HEK293 (cell line): ENCODE measurements around the gene STK24.
A peak's percentile ranks its signal among the peaks of the same experiment; 100 is the strongest.

Experiments used
- CTCF ChIA-PET: fragments of 350-600 bp; formaldehyde crosslinking; extraction: SDS; loops from one replicate; lab custom pipeline; 2021; ENCODE audit warnings: antibody characterized with exemption; lab: Yijun Ruan, JAX
- POLR2A ChIA-PET: fragments of 300-600 bp; formaldehyde crosslinking; extraction: SDS; loops from one replicate; lab custom pipeline; 2020; ENCODE audit warnings: antibody characterized with exemption, inconsistent platforms; lab: Yijun Ruan, JAX
- H3K27ac ChIP-seq: fragments of 200-500 bp; sonication (Bioruptor generic); 2 replicates; pipeline ENCODE4 v1.5.1; 2014; ENCODE audit warnings: low read depth, low read length, control low read depth, inconsistent platforms; ENCODE audit errors: extremely low read depth
- H3K36me3 ChIP-seq, 2 experiments: fragments of 200-500 bp in 1 of 2; sonication (Bioruptor generic) in 1 of 2; 1 replicate in 1 of 2; 2 replicates in 1 of 2; pipeline ENCODE4 v1.5.1; 2014 to 2017; ENCODE audit warnings: inconsistent platforms in 2 of 2, low read length in 2 of 2; ENCODE audit not compliant: control insufficient read depth in 2 of 2, insufficient read depth in 1 of 2
- H3K4me1 ChIP-seq: fragments of 200-500 bp; sonication (Bioruptor generic); 2 replicates; pipeline ENCODE4 v1.5.1; 2014; ENCODE audit warnings: mild to moderate bottlenecking, low read length, inconsistent platforms; ENCODE audit not compliant: control insufficient read depth, insufficient read depth
- H3K4me3 ChIP-seq: 2 replicates; pipeline ENCODE4 v1.5.1; 2011; ENCODE audit warnings: low read depth, mild to moderate bottlenecking, control low read depth, low read length, moderate library complexity
- H3K9me3 ChIP-seq: fragments of 200-500 bp; sonication (Bioruptor generic); 2 replicates; pipeline ENCODE4 v1.5.1; 2014; ENCODE audit warnings: low read depth, low read length, inconsistent platforms; ENCODE audit not compliant: control insufficient read depth, insufficient read depth
- BCL11A ChIP-seq: fragments of 450-650 bp; formaldehyde crosslinking; IDR thresholded peaks from 2 replicates; pipeline ENCODE4 v1.5.1; 2016; ENCODE audit warnings: low read depth, missing biosample characterization, missing genetic modification characterization
- BCL11B ChIP-seq: fragments of 450-650 bp; formaldehyde crosslinking; IDR thresholded peaks from 2 replicates; pipeline ENCODE4 v1.5.1; 2016; ENCODE audit warnings: low read depth, missing biosample characterization, missing genetic modification characterization
- BCL6B ChIP-seq: fragments of 450-650 bp; formaldehyde crosslinking; IDR thresholded peaks from 2 replicates; pipeline ENCODE4 v1.5.1; 2017; ENCODE audit warnings: missing biosample characterization, missing genetic modification characterization
- GLI2 ChIP-seq: fragments of 450-650 bp; formaldehyde crosslinking; IDR thresholded peaks from 2 replicates; pipeline ENCODE4; 2017; ENCODE audit warnings: missing biosample characterization, missing genetic modification characterization, low read depth, borderline replicate concordance
- HOXC10 ChIP-seq: sonication (generic); formaldehyde crosslinking; IDR thresholded peaks from 2 replicates; pipeline ENCODE4 v1.8.1; 2023; ENCODE audit warnings: mild to moderate bottlenecking, missing genetic modification reagents
- KLF17 ChIP-seq: fragments of 450-650 bp; formaldehyde crosslinking; IDR thresholded peaks from 2 replicates; pipeline ENCODE4 v1.5.1; 2016; ENCODE audit warnings: missing biosample characterization, missing genetic modification characterization
- PRDM1 ChIP-seq: fragments of 450-650 bp; formaldehyde crosslinking; IDR thresholded peaks from 2 replicates; pipeline ENCODE4; 2016; ENCODE audit warnings: missing biosample characterization, missing genetic modification characterization
- SCRT1 ChIP-seq: fragments of 450-650 bp; formaldehyde crosslinking; IDR thresholded peaks from 2 replicates; pipeline ENCODE4 v1.5.1; 2016; ENCODE audit warnings: missing biosample characterization, missing genetic modification characterization, borderline replicate concordance
- SCRT2 ChIP-seq: fragments of 450-650 bp; formaldehyde crosslinking; IDR thresholded peaks from 2 replicates; pipeline ENCODE4 v1.5.1; 2016; ENCODE audit warnings: missing biosample characterization, missing genetic modification characterization
- SP3 ChIP-seq: fragments of 450-650 bp; formaldehyde crosslinking; IDR thresholded peaks from 2 replicates; pipeline ENCODE4 v1.5.1; 2016; ENCODE audit warnings: missing biosample characterization, missing genetic modification characterization
- ZBTB8A ChIP-seq: fragments of 450-650 bp; formaldehyde crosslinking; IDR thresholded peaks from 2 replicates; pipeline ENCODE4 v1.5.1; 2016; ENCODE audit warnings: missing biosample characterization, missing genetic modification characterization
- ZFP41 ChIP-seq: fragments of 450-650 bp; formaldehyde crosslinking; IDR thresholded peaks from 2 replicates; pipeline ENCODE4 v1.5.1; 2016; ENCODE audit warnings: missing biosample characterization, missing genetic modification characterization, borderline replicate concordance
- ZNF335 ChIP-seq: fragments of 450-650 bp; formaldehyde crosslinking; conservative IDR thresholded peaks from 2 replicates; pipeline ENCODE4 v1.5.1; 2016; ENCODE audit warnings: missing biosample characterization, missing genetic modification characterization
- ZNF341 ChIP-seq: fragments of 450-650 bp; formaldehyde crosslinking; IDR thresholded peaks from 2 replicates; pipeline ENCODE4; 2016; ENCODE audit warnings: low read depth, missing biosample characterization, missing genetic modification characterization
- ZNF366 ChIP-seq: fragments of 450-650 bp; formaldehyde crosslinking; conservative IDR thresholded peaks from 2 replicates; pipeline ENCODE4 v1.5.1; 2016; ENCODE audit warnings: missing biosample characterization, missing genetic modification characterization
- ZNF473 ChIP-seq: fragments of 450-650 bp; formaldehyde crosslinking; IDR thresholded peaks from 2 replicates; pipeline ENCODE4 v1.5.1; 2017; ENCODE audit warnings: missing biosample characterization, missing genetic modification characterization
- ZNF510 ChIP-seq: fragments of 450-650 bp; formaldehyde crosslinking; IDR thresholded peaks from 2 replicates; pipeline ENCODE4 v1.5.1; 2018; ENCODE audit warnings: mild to moderate bottlenecking, missing genetic modification characterization, missing biosample characterization; ENCODE audit not compliant: insufficient replicate concordance
- ZNF560 ChIP-seq: fragments of 450-650 bp; formaldehyde crosslinking; IDR thresholded peaks from 2 replicates; pipeline ENCODE4 v1.5.1; 2017; ENCODE audit warnings: missing biosample characterization, missing genetic modification characterization, borderline replicate concordance
- ZNF600 ChIP-seq: fragments of 450-650 bp; formaldehyde crosslinking; IDR thresholded peaks from 2 replicates; pipeline ENCODE4 v1.5.1; 2016; ENCODE audit warnings: missing biosample characterization, missing genetic modification characterization
- ZNF624 ChIP-seq: fragments of 450-650 bp; formaldehyde crosslinking; IDR thresholded peaks from 2 replicates; pipeline ENCODE4 v1.5.1; 2017; ENCODE audit warnings: missing biosample characterization, missing genetic modification characterization
- ZNF654 ChIP-seq: fragments of 450-650 bp; formaldehyde crosslinking; IDR thresholded peaks from 2 replicates; pipeline ENCODE4 v1.5.1; 2016; ENCODE audit warnings: low read depth, missing biosample characterization, missing genetic modification characterization
- ZNF776 ChIP-seq: fragments of 450-650 bp; formaldehyde crosslinking; IDR thresholded peaks from 2 replicates; pipeline ENCODE4 v1.5.0; 2017; ENCODE audit warnings: missing biosample characterization, missing genetic modification characterization, borderline replicate concordance
- ZNF791 ChIP-seq: fragments of 450-650 bp; formaldehyde crosslinking; IDR thresholded peaks from 2 replicates; pipeline ENCODE4 v1.5.1; 2016; ENCODE audit warnings: missing biosample characterization, missing genetic modification characterization
- TF ChIP-seq, protein P1 (sequence below): fragments of 450-650 bp; formaldehyde crosslinking; IDR thresholded peaks from 2 replicates; pipeline ENCODE4 v1.5.1; 2016; ENCODE audit warnings: missing biosample characterization, missing genetic modification characterization
- TF ChIP-seq, protein P2 (sequence below): fragments of 450-650 bp; formaldehyde crosslinking; IDR thresholded peaks from 2 replicates; pipeline ENCODE4 v1.5.1; 2016; ENCODE audit warnings: missing biosample characterization, missing genetic modification characterization

The STK24 gene

GRCh38 chr13:98523455-98524102 is 53.3 kb downstream of the STK24 start:
- H3K4me1 ChIP-seq: no peaks in the 10 kb centered on the region
- CTCF ChIA-PET: no interaction called here
- no peaks in the 10 kb centered on the region for H3K9me3 ChIP-seq
- H3K4me3 ChIP-seq: no peak overlapping the region
- no peak for TF ChIP-seq SCRT2 (tag by site-specific recombination)
- TF ChIP-seq ZNF366: no peak
- TF ChIP-seq, protein P1, sequence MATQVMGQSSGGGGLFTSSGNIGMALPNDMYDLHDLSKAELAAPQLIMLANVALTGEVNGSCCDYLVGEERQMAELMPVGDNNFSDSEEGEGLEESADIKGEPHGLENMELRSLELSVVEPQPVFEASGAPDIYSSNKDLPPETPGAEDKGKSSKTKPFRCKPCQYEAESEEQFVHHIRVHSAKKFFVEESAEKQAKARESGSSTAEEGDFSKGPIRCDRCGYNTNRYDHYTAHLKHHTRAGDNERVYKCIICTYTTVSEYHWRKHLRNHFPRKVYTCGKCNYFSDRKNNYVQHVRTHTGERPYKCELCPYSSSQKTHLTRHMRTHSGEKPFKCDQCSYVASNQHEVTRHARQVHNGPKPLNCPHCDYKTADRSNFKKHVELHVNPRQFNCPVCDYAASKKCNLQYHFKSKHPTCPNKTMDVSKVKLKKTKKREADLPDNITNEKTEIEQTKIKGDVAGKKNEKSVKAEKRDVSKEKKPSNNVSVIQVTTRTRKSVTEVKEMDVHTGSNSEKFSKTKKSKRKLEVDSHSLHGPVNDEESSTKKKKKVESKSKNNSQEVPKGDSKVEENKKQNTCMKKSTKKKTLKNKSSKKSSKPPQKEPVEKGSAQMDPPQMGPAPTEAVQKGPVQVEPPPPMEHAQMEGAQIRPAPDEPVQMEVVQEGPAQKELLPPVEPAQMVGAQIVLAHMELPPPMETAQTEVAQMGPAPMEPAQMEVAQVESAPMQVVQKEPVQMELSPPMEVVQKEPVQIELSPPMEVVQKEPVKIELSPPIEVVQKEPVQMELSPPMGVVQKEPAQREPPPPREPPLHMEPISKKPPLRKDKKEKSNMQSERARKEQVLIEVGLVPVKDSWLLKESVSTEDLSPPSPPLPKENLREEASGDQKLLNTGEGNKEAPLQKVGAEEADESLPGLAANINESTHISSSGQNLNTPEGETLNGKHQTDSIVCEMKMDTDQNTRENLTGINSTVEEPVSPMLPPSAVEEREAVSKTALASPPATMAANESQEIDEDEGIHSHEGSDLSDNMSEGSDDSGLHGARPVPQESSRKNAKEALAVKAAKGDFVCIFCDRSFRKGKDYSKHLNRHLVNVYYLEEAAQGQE (tag by site-specific recombination): no peak
- no peak for TF ChIP-seq ZNF624 (tag by site-specific recombination)
- TF ChIP-seq ZNF560: no peak
- no peak for TF ChIP-seq ZNF654 (tag by site-specific recombination)
- no peak for TF ChIP-seq HOXC10 (CRISPR knock-in tag)
- TF ChIP-seq ZNF341 (tag by site-specific recombination): no peak
- TF ChIP-seq ZNF776: no peak
- TF ChIP-seq, all 188 proteins: peak for 0
- peaks cover 0 to 4% of the 10 kb centered on the region in 2 experiments; a peak in 2 of 3 replicates for H3K36me3 ChIP-seq
- POLR2A ChIA-PET: no interaction called here
- H3K27ac ChIP-seq: no peak overlapping the region

DNA sequence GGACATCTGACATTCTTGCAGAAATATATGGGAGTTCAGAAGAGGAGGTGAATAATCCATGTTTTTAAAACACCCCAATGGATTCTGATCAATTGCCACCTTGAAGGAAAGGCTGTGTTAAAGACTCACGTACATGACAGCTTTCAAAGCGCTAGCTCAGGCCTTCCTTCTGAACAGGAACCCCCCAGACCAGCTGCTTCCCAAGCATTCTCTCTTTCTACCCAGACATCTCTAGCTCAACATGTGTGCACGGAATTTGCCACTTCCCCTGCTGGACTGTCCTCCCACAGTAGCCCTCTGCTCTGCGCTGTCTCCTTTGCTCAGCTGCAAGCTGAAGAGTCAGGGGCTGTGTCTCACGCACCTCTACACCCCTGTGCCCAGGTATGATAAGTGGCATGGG is 54.5 kb downstream of the STK24 start:
- H3K4me1 ChIP-seq: no peaks in the 10 kb centered on the region
- TF ChIP-seq BCL11B (tag by site-specific recombination) (no peak), ZNF791 (tag by site-specific recombination) (no peak), ZNF341 (tag by site-specific recombination) (no peak)
- ChIA-PET POLR2A (no interaction called here), CTCF (interaction anchor here (0.7 kb wide), 1 partner anchor 36 kb away, joined by 3 read pairs; no protein-coding TSS in a partner anchor)
- no peaks in the 10 kb centered on the region for H3K9me3 ChIP-seq
- no peak overlapping the region for H3K27ac ChIP-seq
- H3K36me3 ChIP-seq: peaks cover 0 to 10% of the 10 kb centered on the region in 2 experiments; a peak in 2 of 3 replicates
- no peak overlapping the region for H3K4me3 ChIP-seq

DNA sequence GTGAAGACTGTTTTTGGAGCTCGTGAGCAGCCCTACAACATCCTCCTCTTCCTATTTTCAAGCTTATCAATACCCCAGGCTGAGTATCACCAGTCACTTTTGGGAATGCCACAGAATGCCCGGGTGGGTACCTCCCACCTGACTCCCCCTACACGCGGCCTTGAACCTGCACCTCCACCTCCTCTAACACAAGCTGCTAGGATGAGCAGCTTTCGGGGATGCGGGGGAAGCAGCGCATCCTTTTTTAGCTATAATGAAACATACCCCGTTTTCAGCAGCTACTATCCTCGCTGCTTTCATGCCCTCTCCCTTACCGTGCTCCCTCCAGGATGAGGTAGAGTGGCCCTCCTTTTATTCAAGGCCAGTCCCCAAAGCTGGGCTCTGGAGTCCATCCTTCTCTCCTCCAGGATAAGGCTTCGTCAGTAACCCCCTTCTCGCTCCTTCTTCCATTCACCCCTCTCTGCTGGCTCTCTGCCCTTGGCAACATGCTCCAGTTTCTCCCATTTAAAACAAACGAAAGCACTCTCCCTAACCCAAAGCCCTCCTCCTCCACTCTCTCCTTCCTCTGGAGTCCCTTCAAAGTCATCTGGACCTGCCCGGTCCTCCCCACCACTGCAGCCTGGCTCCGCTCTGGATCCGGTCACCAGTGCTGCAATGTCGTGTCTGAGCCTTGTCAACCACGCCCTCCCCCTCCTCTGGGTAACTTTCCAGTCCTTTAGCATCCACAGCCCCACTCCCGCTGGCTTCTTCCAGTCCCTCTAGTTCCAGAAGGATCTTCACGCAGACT is 55.3 kb downstream of the STK24 start:
- H3K4me3 ChIP-seq: no peak overlapping the region
- TF ChIP-seq SCRT1 (tag by site-specific recombination) (no peak), ZNF791 (tag by site-specific recombination) (no peak), KLF17 (tag by site-specific recombination) (peak; percentile 45; the same call in 1 of the 2 replicates), ZBTB8A (no peak), ZNF473 (tag by site-specific recombination) (no peak), PRDM1 (peak; percentile 73), BCL6B (no peak), ZNF335 (no peak), BCL11A (tag by site-specific recombination) (no peak), GLI2 (no peak), ZFP41 (tag by site-specific recombination) (no peak), ZNF600 (tag by site-specific recombination) (peak; percentile 36; the same call in 1 of the 2 replicates), ZNF510 (no peak), SP3 (tag by site-specific recombination) (no peak)
- TF ChIP-seq, protein P2, sequence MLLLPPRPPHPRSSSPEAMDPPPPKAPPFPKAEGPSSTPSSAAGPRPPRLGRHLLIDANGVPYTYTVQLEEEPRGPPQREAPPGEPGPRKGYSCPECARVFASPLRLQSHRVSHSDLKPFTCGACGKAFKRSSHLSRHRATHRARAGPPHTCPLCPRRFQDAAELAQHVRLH (tag by site-specific recombination): no peak
- H3K27ac ChIP-seq: no peak overlapping the region
- no peaks in the 10 kb centered on the region for H3K4me1 ChIP-seq
- CTCF ChIA-PET: interaction anchor here (0.6 to 1.0 kb wide), 3 partner anchors 13 to 131 kb away, joined by 3 to 4 read pairs (median 3); no protein-coding TSS in a partner anchor
- peaks cover 0 to 14% of the 10 kb centered on the region in 2 experiments; a peak in 2 of 3 replicates for H3K36me3 ChIP-seq
- H3K9me3 ChIP-seq: no peaks in the 10 kb centered on the region
- POLR2A ChIA-PET: no interaction called here
